ENCODE results near the gene SLC25A33.

SLC25A33 gene

GRCh38 chr1:9628541-9629444 lies 89.5 kb downstream of the SLC25A33 start:
- peak; percentile 86 for DNase-seq

DNA sequence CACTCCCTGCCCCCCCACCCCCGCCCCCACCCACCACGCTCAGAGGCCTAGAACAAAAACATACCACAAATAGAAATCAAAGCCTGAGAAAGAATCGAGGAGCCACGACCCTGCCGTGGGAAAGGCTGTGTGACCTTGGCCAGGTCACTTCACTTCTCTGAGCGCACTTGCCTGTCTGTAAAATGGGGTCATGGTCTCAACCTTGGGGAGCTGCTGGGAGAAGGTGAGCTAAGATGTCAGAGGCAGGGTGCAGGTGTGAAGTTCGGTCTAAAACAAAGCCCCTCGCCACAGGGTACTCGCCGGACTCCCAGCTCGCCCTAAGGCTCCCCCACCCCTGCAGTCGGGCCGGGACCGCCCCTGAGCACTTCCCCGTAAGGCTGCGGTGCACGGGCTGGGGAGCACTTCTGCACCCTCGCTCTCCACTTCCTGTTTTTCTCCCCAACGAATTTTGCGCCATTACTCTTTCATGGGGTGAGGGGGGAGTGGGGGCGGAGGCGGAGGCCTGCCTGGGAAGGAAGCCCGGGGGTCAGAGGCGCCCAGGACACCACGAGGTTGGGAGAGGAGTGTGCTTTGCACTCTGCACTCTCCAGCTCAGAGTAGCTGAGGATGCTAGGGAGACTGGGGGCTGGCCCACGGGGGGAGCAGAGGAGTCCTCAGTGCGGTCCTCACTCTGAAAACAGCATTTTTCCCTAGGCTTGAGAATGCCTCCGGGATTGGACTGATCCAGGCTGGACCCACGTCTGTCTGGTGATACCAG lies 90.4 kb downstream of the SLC25A33 start:
- peak; percentile 87 for DNase-seq

DNA sequence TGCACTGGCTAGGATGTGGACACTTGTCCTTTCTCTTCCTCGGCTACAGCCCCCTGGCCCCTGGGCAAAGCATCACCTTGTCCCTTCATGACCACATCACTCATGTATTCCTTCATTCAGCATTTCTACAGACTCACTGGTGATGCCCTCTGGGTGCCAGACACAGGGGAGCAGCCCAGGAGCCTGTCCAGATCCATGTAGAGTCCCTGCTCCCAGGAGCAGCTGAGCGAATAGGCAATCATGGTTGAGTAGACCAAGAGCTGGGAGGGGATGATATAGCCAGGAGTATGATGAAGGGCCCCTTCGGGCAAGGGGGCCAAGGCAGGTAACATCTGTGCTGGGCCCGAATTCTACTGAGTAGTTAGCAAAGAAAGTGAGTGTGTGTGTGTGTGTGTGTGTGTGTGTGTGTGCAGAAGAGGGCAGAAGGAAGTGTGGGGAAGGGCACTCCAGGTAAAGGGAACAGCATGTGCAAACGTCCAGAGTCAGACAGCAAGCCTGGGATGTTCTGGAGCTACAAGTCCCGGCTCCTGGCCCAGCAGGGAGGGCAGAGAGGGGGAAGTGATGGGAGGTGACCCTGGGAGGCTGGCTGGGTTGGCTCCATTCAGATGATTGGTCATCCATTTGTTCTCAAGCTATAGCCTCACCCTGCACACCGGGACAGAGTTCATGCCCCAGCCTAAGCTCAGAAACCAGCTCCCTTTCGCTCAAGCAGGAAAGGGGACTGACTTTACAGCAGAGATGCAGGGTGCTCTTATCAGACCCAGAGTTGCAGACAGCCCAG lies 91.3 kb downstream of the SLC25A33 start:
- peak; percentile 59 for DNase-seq

DNA sequence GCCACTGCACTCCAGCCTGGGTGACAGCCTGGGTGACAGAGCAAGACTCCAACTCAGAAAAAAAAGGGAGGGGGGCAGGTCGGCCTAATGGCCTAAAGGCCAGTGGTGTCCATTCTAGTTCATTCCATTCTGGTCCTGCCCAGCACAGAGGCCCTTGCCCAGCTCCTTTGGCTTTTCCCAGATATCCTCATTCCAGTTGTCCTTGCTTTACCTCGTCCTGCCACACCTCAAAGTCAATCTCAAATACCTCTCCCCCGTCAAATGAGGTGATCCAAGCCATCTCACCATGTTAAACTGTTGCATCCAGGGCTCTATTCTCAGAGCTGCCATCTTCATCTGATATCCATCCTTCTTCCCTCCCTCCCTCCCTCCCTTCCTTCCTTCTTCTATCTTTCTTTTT lies 92.3 kb downstream of the SLC25A33 start:
- no peak for DNase-seq

- DNase-seq: no peak
These were observed 94.2 kb downstream of the SLC25A33 start for GRCh38 chr1:9633493-9633892.

DNA sequence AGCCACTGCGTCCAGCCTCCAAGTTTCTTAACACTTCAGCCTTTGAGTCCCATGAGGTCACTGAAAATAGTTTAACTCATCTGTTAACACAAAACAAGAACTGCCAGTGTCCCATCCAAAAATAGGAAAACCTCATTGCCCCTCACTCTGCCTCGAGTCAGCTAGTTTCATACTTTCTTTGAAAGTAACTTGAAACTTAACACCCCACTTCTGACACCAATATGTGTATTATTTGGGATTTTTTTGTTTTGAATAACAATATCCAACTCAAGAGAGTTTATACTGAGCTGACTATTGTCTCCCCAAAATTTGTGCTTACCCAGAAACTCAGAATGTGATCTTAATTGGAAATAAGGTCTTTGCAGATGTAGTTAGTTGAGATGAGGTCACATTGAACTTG lies 95.3 kb downstream of the SLC25A33 start:
- no peak for DNase-seq

Measured in activated CD8-positive, alpha-beta memory T cell treated with anti-CD3 and anti-CD28 coated beads, Interleukin-2, amount 50 U/mL, for 48 hours (primary cell).